H1 (cell line): ENCODE data around the gene OOSP3. TPM values are rescaled to one million over a fixed set of nuclear protein-coding genes. Genes with fewer than 3 reads are reported as not detected.

Source experiments
- CTCF ChIA-PET: fragments of 300-600 bp; sonication (Branson Sonifier 250); formaldehyde crosslinking; loops from one replicate; lab custom pipeline; 2021; ENCODE audit not compliant: partially characterized antibody; lab: Charles Lee
- POLR2A ChIA-PET: fragments of 300-600 bp; sonication (Branson Sonifier 250); formaldehyde crosslinking; loops from one replicate; lab custom pipeline; 2021; ENCODE audit warnings: inconsistent platforms; ENCODE audit not compliant: partially characterized antibody; lab: Charles Lee
- DNase-seq, 2 experiments: peaks; one replicate each; pipeline versions ENCODE4 v3.0.0 to v3.0.0-alpha.2; 2010 to 2022; ENCODE audit warnings: low spot score in 2 of 2, low read depth in 1 of 2, mixed read lengths in 1 of 2
- FAIRE-seq: peaks from 2 replicates; lab custom pipeline; 2011; peaks lifted over from hg19 to GRCh38; lab: Jason Lieb, UNC
- H2AFZ ChIP-seq: 2 replicates; pipeline ENCODE4 v1.8.1; 2012; ENCODE audit warnings: low read length, inconsistent platforms
- H2AK5ac ChIP-seq: 2 replicates; pipeline ENCODE4 v1.6.1; 2013; ENCODE audit warnings: low read depth, low read length
- H2BK120ac ChIP-seq: replicated peaks from 2 replicates; pipeline ENCODE3; 2013; ENCODE audit warnings: low read depth, low read length, inconsistent platforms
- H2BK12ac ChIP-seq: 2 replicates; pipeline ENCODE4 v1.6.1; 2013; ENCODE audit warnings: low read depth, low read length
- H2BK15ac ChIP-seq: 2 replicates; pipeline ENCODE4 v1.6.1; 2013; ENCODE audit warnings: low read length
- H2BK20ac ChIP-seq: 2 replicates; pipeline ENCODE4 v1.6.1; 2013; ENCODE audit warnings: low read length
- H2BK5ac ChIP-seq: 2 replicates; pipeline ENCODE4 v1.6.1; 2013; ENCODE audit warnings: low read depth, low read length
- H3K14ac ChIP-seq: 2 replicates; pipeline ENCODE4 v1.6.1; 2013; ENCODE audit warnings: inconsistent platforms; ENCODE audit not compliant: insufficient read length
- H3K18ac ChIP-seq: 2 replicates; pipeline ENCODE4 v1.6.1; 2013; ENCODE audit warnings: low read length; ENCODE audit errors: extremely low read depth
- H3K23ac ChIP-seq: 2 replicates; pipeline ENCODE4 v1.6.1; 2013; ENCODE audit warnings: inconsistent platforms; ENCODE audit not compliant: insufficient read length
- H3K23me2 ChIP-seq: 2 replicates; pipeline ENCODE4 v1.6.1; 2013; ENCODE audit warnings: low read depth, low read length
- H3K27ac ChIP-seq: 2 replicates; pipeline ENCODE4 v1.6.1; 2011; ENCODE audit warnings: low read depth, low read length, inconsistent platforms
- H3K27me3 ChIP-seq, 4 experiments: replicated peaks in 1 of 4; 1 replicate in 1 of 4; 2 replicates in 3 of 4; pipeline versions ENCODE4 v1.6.1 to v1.8.1; 2011 to 2013; ENCODE audit warnings: low read length in 3 of 4, mild to moderate bottlenecking in 3 of 4, inconsistent platforms in 2 of 4, mixed read lengths in 2 of 4, moderate library complexity in 1 of 4; ENCODE audit not compliant: control insufficient read depth in 3 of 4, insufficient read depth in 3 of 4; ENCODE audit errors: extremely low read depth in 1 of 4
- H3K36me3 ChIP-seq, 4 experiments: 2 replicates each; pipeline versions ENCODE4 v1.6.1 to v1.8.1; 2011 to 2013; ENCODE audit warnings: mild to moderate bottlenecking in 4 of 4, low read length in 3 of 4, moderate library complexity in 2 of 4, control low read depth in 1 of 4, inconsistent platforms in 1 of 4; ENCODE audit not compliant: insufficient read depth in 4 of 4, control insufficient read depth in 2 of 4
- H3K4ac ChIP-seq: replicated peaks from 2 replicates; pipeline ENCODE3; 2013; ENCODE audit warnings: low read length, low read depth, mixed read lengths, inconsistent platforms; ENCODE audit not compliant: insufficient read length
- H3K4me1 ChIP-seq, 4 experiments: replicated peaks in 1 of 4; 1 replicate in 1 of 4; 2 replicates in 3 of 4; pipeline versions ENCODE4 v1.6.1 to v1.8.1; 2011 to 2013; ENCODE audit warnings: low read length in 3 of 4, inconsistent platforms in 2 of 4, mixed read lengths in 1 of 4; ENCODE audit not compliant: insufficient read depth in 4 of 4, control insufficient read depth in 3 of 4
- H3K4me2 ChIP-seq, 2 experiments: 2 replicates each; pipeline versions ENCODE4 v1.6.1 to v1.8.1; 2011 to 2013; ENCODE audit warnings: low read depth in 2 of 2, low read length in 2 of 2, control low read depth in 1 of 2, inconsistent platforms in 1 of 2, mild to moderate bottlenecking in 1 of 2; ENCODE audit not compliant: insufficient read depth in 1 of 2
- H3K4me3 ChIP-seq, 4 experiments: fragments of 200-600, 300-600 bp in 1 of 4; sonication (generic), shearing (Covaris generic), sonication (Bioruptor Twin) in 1 of 4; 2 replicates each; pipeline versions ENCODE4 v1.5.1 to v1.8.1; 2011 to 2016; ENCODE audit warnings: low read length in 4 of 4, low read depth in 3 of 4, control low read depth in 2 of 4, inconsistent platforms in 2 of 4, mild to moderate bottlenecking in 2 of 4, mixed read lengths in 1 of 4, moderate library complexity in 1 of 4; ENCODE audit not compliant: insufficient read depth in 2 of 4; ENCODE audit errors: extremely low read depth in 1 of 4
- H3K56ac ChIP-seq: replicated peaks from 2 replicates; pipeline ENCODE3; 2013; ENCODE audit warnings: low read depth, mild to moderate bottlenecking, mixed read lengths, low read length, inconsistent platforms; ENCODE audit not compliant: insufficient read length
- H3K79me1 ChIP-seq: 2 replicates; pipeline ENCODE4 v1.6.1; 2013; ENCODE audit warnings: low read depth, low read length, control low read depth
- H3K79me2 ChIP-seq, 2 experiments: 2 replicates each; pipeline versions ENCODE4 v1.6.1 to v1.8.1; 2012 to 2013; ENCODE audit warnings: low read length in 2 of 2, mild to moderate bottlenecking in 2 of 2, inconsistent platforms in 1 of 2; ENCODE audit not compliant: insufficient read depth in 2 of 2, control insufficient read depth in 1 of 2
- H3K9ac ChIP-seq, 4 experiments: replicated peaks in 1 of 4; 1 replicate in 1 of 4; 2 replicates in 3 of 4; pipeline versions ENCODE4 v1.6.1 to v1.8.1; 2011 to 2013; ENCODE audit warnings: low read depth in 3 of 4, low read length in 3 of 4, control low read depth in 2 of 4, mild to moderate bottlenecking in 2 of 4, moderate library complexity in 2 of 4, inconsistent platforms in 1 of 4; ENCODE audit errors: extremely low read depth in 1 of 4
- H3K9me3 ChIP-seq, 2 experiments: 2 replicates each; pipeline versions ENCODE4 v1.6.1 to v1.8.1; 2012 to 2013; ENCODE audit warnings: mild to moderate bottlenecking in 2 of 2, moderate library complexity in 2 of 2, control low read depth in 1 of 2, inconsistent platforms in 1 of 2, low read depth in 1 of 2, low read length in 1 of 2, mixed read lengths in 1 of 2; ENCODE audit not compliant: insufficient read depth in 2 of 2
- H4K20me1 ChIP-seq, 2 experiments: replicated peaks in 1 of 2; 2 replicates each; pipeline versions ENCODE3 to v1.8.1; 2011 to 2013; ENCODE audit warnings: inconsistent platforms in 2 of 2, low read length in 2 of 2, mild to moderate bottlenecking in 1 of 2; ENCODE audit not compliant: insufficient read depth in 2 of 2, control insufficient read depth in 1 of 2
- H4K5ac ChIP-seq: 2 replicates; pipeline ENCODE4 v1.6.1; 2013; ENCODE audit warnings: low read length, low read depth, mixed read lengths, inconsistent platforms; ENCODE audit not compliant: insufficient read length
- H4K8ac ChIP-seq: 2 replicates; pipeline ENCODE4 v1.8.0; 2013; ENCODE audit warnings: mild to moderate bottlenecking, moderate library complexity, low read length, inconsistent platforms; ENCODE audit not compliant: insufficient read depth; ENCODE audit errors: extremely low read depth
- H4K91ac ChIP-seq: replicated peaks from 2 replicates; pipeline ENCODE3; 2013; ENCODE audit warnings: low read length, mixed read lengths, inconsistent platforms; ENCODE audit not compliant: insufficient read length
- CEBPB ChIP-seq: IDR thresholded peaks from 2 replicates; pipeline ENCODE4 v1.6.1; 2012; ENCODE audit warnings: low read depth, low read length
- EGR1 ChIP-seq: IDR thresholded peaks from 2 replicates; pipeline ENCODE4 v1.6.1; 2011; ENCODE audit warnings: low read depth, low read length, borderline replicate concordance
- EP300 ChIP-seq, 2 experiments: IDR thresholded peaks; 1 replicate in 1 of 2; 2 replicates in 1 of 2; pipeline ENCODE4 v1.6.1; 2011 to 2012; ENCODE audit warnings: low read depth in 2 of 2, low read length in 2 of 2, mild to moderate bottlenecking in 2 of 2, borderline replicate concordance in 1 of 2, inconsistent platforms in 1 of 2, moderate library complexity in 1 of 2
- HDAC2 ChIP-seq, 2 experiments: fragments of 300-600 bp in 1 of 2; sonication (generic) in 1 of 2; IDR thresholded peaks; 2 replicates each; pipeline ENCODE4 v1.6.1; 2011 to 2012; ENCODE audit warnings: low read depth in 2 of 2, low read length in 2 of 2, mild to moderate bottlenecking in 2 of 2, moderate library complexity in 2 of 2, borderline replicate concordance in 1 of 2, inconsistent platforms in 1 of 2
- MAFK ChIP-seq: IDR thresholded peaks from 2 replicates; pipeline ENCODE4 v1.6.1; 2012; ENCODE audit warnings: low read depth, mild to moderate bottlenecking, improper control_type of control experiment, low read length
- POLR2A ChIP-seq, 2 experiments: IDR thresholded peaks; 1 replicate in 1 of 2; 2 replicates in 1 of 2; pipeline ENCODE4 v1.6.1; 2011; ENCODE audit warnings: low read depth in 2 of 2, low read length in 2 of 2, mild to moderate bottlenecking in 2 of 2; ENCODE audit errors: control extremely low read depth in 1 of 2
- RBBP5 ChIP-seq: IDR thresholded peaks from 2 replicates; pipeline ENCODE4 v1.7.1; 2012; ENCODE audit warnings: low read depth, mild to moderate bottlenecking, inconsistent platforms, low read length, moderate library complexity, borderline replicate concordance
- RNF2 ChIP-seq: fragments of 200-900, 300-1000 bp; sonication (generic); IDR thresholded peaks from 2 replicates; pipeline ENCODE4 v1.7.1; 2016; ENCODE audit warnings: borderline replicate concordance, low read depth, mild to moderate bottlenecking, antibody characterized with exemption, low read length; ENCODE audit not compliant: poor library complexity, severe bottlenecking; ENCODE audit errors: missing control alignments
- SAP30 ChIP-seq: fragments of 300-600 bp; sonication (generic); IDR thresholded peaks from 2 replicates; pipeline ENCODE4 v1.7.1; 2012; ENCODE audit warnings: low read length, moderate library complexity, mild to moderate bottlenecking, inconsistent platforms; ENCODE audit not compliant: insufficient read depth, insufficient replicate concordance
- SP1 ChIP-seq: IDR thresholded peaks from 2 replicates; pipeline ENCODE4 v1.6.1; 2011; ENCODE audit warnings: low read depth, low read length
- SRF ChIP-seq: IDR thresholded peaks from 2 replicates; pipeline ENCODE4 v1.6.1; 2011; ENCODE audit warnings: mild to moderate bottlenecking, low read depth, low read length, moderate library complexity
- SUZ12 ChIP-seq: fragments of 200-600 bp; sonication (generic); IDR thresholded peaks from 2 replicates; pipeline ENCODE4 v1.6.1; 2012; ENCODE audit warnings: mild to moderate bottlenecking, inconsistent platforms, low read length, moderate library complexity, mixed read lengths
- TAF1 ChIP-seq: IDR thresholded peaks from 2 replicates; pipeline ENCODE4 v1.6.1; 2011; ENCODE audit warnings: mild to moderate bottlenecking, low read depth, low read length
- TAF7 ChIP-seq: optimal IDR thresholded peaks from 2 replicates; pipeline ENCODE3; 2011; ENCODE audit warnings: low read depth, mild to moderate bottlenecking, inconsistent platforms, low read length, moderate library complexity, borderline replicate concordance
- TBP ChIP-seq: IDR thresholded peaks from 2 replicates; pipeline ENCODE4 v1.6.1; 2011; ENCODE audit warnings: low read depth, low read length, improper control_type of control experiment
- WGBS, 2 experiments: shearing (Covaris generic) in 1 of 2; methylation state at CpG; one replicate each; pipeline versions ENCODE4 v1.1.6 to v1.1.7; 2013 to 2015; ENCODE audit warnings: low lambda C conversion rate in 2 of 2, mixed read lengths in 2 of 2, inconsistent platforms in 1 of 2, low coverage in 1 of 2, missing lambda C conversion rate in 1 of 2; ENCODE audit not compliant: insufficient replicate concordance in 2 of 2, insufficient coverage in 1 of 2, insufficient read length in 1 of 2; ENCODE audit errors: extremely low coverage in 1 of 2, missing lambda C conversion rate in 1 of 2; 5-methylcytosine and 5-hydroxymethylcytosine counted together
- polyA plus RNA-seq, 7 experiments: library from polyadenylated mRNA; depleted of rRNA in 3 of 7; stranded (reverse) in 5 of 7; unstranded in 2 of 7; fragments of >200 nt in 5 of 7; fragments of 200-250 nt in 2 of 7; gene quantifications; 1 replicate in 5 of 7; 2 replicates in 1 of 7; 4 replicates in 1 of 7; pipeline versions ENCODE4 v1.2.1 to v1.2.3, GENCODE V29; 2011 to 2013; ENCODE audit warnings: missing spikeins in 2 of 7, mixed read lengths in 2 of 7
- total RNA-seq: library from RNA; stranded (reverse); fragmentation: NEBNext Ultra II Directional; extraction: Animal tissue kit (Norgen Biotek cat#: 25700); gene quantifications from 2 replicates; pipeline ENCODE4 v1.2.1, GENCODE V29; 2021

Gene OOSP3
- total and polyA plus RNA-seq, 2 of the 8 experiments (the other 6 are each of a cell fraction or from before 2014, with no cell fraction given) = not detected

DNA sequence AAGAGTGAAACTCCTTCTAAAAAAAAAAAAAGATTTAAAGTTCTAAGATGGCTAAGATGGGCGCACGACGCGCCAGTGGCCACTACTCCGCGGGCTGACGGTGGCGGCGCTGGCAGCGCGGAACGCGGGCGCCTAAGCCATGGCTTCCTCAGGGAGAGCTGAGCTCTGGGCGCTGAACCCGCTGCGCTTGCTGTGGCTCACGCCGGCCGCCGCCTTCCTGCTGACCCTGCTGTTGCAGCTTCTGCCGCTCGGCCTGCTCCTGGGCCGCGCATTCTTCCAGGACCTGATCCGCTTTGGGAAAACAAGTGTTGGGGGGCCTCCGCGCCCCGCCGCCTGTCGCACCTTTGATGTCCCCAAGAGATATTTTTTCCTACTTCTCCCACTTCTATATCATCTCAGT, 19.5 kb downstream of the OOSP3 start:
- POLR2A ChIA-PET = no interaction called here
- CTCF ChIA-PET = no interaction called here
- H3K79me1 ChIP-seq = no peaks in the 10 kb centered on the region
- no peaks in the 10 kb centered on the region for H3K27me3 ChIP-seq
- no peaks in the 10 kb centered on the region for H4K20me1 ChIP-seq
- no peaks in the 10 kb centered on the region for H3K23me2 ChIP-seq
- H3K4me2 ChIP-seq = no peak overlapping the region
- no peak overlapping the region for H3K14ac ChIP-seq
- H3K4me3 ChIP-seq = no peak overlapping the region
- H3K9me3 ChIP-seq = no peaks in the 10 kb centered on the region
- no peak overlapping the region for H2BK15ac ChIP-seq
- no peak overlapping the region for H2BK20ac ChIP-seq
- H4K8ac ChIP-seq = peak overlapping the region; percentile 29; the same call in 1 of the 2 replicates
- no peak overlapping the region for H2BK5ac ChIP-seq
- 96% methylated on average over 27 of the region's 31 CpGs; no CpG with 5 or more reads in 1 of the 2 experiments for WGBS, 2 experiments
- H3K56ac ChIP-seq = no peak overlapping the region
- no peak overlapping the region for H4K5ac ChIP-seq
- no peaks in the 10 kb centered on the region for H3K4me1 ChIP-seq
- H3K18ac ChIP-seq = no peak overlapping the region
- no peak overlapping the region for H3K23ac ChIP-seq
- H3K79me2 ChIP-seq = no peaks in the 10 kb centered on the region
- no peak overlapping the region for H3K9ac ChIP-seq
- no peak for FAIRE-seq
- H3K36me3 ChIP-seq = no peaks in the 10 kb centered on the region
- no peak for DNase-seq
- H3K4ac ChIP-seq = no peak overlapping the region
- H4K91ac ChIP-seq = no peak overlapping the region
- H2AFZ ChIP-seq = no peak overlapping the region
- no peak overlapping the region for H3K27ac ChIP-seq
- no peak overlapping the region for H2BK12ac ChIP-seq
- no peak overlapping the region for H2BK120ac ChIP-seq
- no peak overlapping the region for H2AK5ac ChIP-seq
- TF ChIP-seq SP1 (no peak), TAF1 (no peak), TBP (no peak), EP300 (IDR thresholded peaks at IDR 0.05; ENCODE audit: borderline replicate concordance in 1 of 2, low read depth in 2 of 2, low read length in 2 of 2) (no peak), TAF7 (no peak), SUZ12 (no peak), RNF2 (no peak), SRF (no peak), MAFK (no peak), EGR1 (no peak), RBBP5 (no peak), SAP30 (no peak), HDAC2 (IDR thresholded peaks at IDR 0.05; ENCODE audit: borderline replicate concordance in 1 of 2, low read depth in 2 of 2, low read length in 2 of 2) (no peak), POLR2A (IDR thresholded peaks at IDR 0.05; ENCODE audit: control extremely low read depth in 1 of 2, low read depth in 2 of 2, low read length in 2 of 2) (no peak), CEBPB (no peak)
